GM10266 (cell line): Measurements from ENCODE around the gene PLEKHG4B.

Experiments
- DNase-seq: peaks from one replicate; pipeline ENCODE4 v3.0.0; 2012; ENCODE audit errors: extremely low spot score
- CTCF ChIP-seq: IDR thresholded peaks from 2 replicates; pipeline ENCODE4 v1.5.1; 2012; ENCODE audit warnings: mild to moderate bottlenecking, low read depth; ENCODE audit not compliant: control insufficient read depth, insufficient read depth; ENCODE audit errors: missing control alignments

Gene PLEKHG4B

GRCh38 chr5:204462-204861, 112.5 kb downstream of the PLEKHG4B start:
- no peak for TF ChIP-seq CTCF
- no peak for DNase-seq

GRCh38 chr5:204966-205670, 113.2 kb downstream of the PLEKHG4B start:
- TF ChIP-seq CTCF = no peak
- DNase-seq = no peak

- TF ChIP-seq CTCF = no peak
- no peak for DNase-seq
These were observed 114.4 kb downstream of the PLEKHG4B start for GRCh38 chr5:206406-206805.

GRCh38 chr5:206927-207536, 115.1 kb downstream of the PLEKHG4B start:
- no peak for DNase-seq
- TF ChIP-seq CTCF = no peak

- DNase-seq = no peak
- no peak for TF ChIP-seq CTCF
These were observed 115.6 kb downstream of the PLEKHG4B start for GRCh38 chr5:207599-207998.

GRCh38 chr5:208449-209114, 116.6 kb downstream of the PLEKHG4B start:
- no peak for TF ChIP-seq CTCF
- no peak for DNase-seq
